GM21423 (cell line): ENCODE measurements around the gene KIF9.
"Not testable (repeated sequence)": the region's sequence is repeated elsewhere in the genome, so short reads cannot be mapped to it uniquely, and the experiment has no call there.

Source experiments
- ATAC-seq: cut with Tn5 transposase; IDR thresholded peaks from one replicate; pipeline ENCODE4 v1.9.1; 2021; ENCODE audit warnings: mild to moderate bottlenecking, moderate library complexity; ENCODE audit not compliant: unreplicated experiment

KIF9 gene, protein sequence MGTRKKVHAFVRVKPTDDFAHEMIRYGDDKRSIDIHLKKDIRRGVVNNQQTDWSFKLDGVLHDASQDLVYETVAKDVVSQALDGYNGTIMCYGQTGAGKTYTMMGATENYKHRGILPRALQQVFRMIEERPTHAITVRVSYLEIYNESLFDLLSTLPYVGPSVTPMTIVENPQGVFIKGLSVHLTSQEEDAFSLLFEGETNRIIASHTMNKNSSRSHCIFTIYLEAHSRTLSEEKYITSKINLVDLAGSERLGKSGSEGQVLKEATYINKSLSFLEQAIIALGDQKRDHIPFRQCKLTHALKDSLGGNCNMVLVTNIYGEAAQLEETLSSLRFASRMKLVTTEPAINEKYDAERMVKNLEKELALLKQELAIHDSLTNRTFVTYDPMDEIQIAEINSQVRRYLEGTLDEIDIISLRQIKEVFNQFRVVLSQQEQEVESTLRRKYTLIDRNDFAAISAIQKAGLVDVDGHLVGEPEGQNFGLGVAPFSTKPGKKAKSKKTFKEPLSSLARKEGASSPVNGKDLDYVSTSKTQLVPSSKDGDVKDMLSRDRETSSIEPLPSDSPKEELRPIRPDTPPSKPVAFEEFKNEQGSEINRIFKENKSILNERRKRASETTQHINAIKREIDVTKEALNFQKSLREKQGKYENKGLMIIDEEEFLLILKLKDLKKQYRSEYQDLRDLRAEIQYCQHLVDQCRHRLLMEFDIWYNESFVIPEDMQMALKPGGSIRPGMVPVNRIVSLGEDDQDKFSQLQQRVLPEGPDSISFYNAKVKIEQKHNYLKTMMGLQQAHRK

DNA sequence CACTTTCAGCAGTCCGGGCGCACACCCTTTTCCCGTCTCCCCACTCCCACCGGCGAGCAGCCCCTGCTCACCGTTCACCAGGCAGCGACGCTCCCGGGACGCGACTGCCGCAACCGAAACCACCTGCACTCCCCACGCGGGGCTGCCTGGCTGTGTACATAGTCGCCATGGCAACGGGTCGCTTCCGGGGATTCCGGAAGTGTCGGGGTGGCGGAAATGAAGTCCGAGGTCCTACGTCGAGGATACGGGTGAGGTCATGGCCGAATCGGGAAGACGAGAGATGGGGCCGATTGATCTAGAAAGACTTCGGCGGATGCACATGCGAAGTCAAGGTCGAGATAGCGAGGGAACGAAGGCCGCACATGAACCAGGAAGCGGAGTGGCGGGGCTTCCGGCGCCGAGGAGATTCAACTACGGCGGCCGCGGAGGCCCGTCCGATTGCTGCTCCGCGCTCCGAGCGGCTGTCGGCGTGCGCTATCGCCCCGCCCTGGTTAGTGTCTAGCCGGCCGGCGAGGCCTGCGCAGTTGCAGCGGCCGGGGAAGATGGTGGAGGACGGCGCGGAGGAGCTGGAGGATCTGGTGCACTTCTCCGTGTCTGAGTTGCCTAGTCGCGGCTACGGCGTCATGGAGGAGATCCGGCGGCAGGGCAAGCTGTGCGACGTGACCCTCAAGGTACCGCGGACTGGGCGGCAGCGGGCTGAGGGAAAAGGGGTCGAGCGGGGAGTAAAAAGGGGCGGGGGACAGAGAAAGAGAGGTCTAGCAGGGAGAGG is at the start of gene KIF9, which contains the start of gene KLHL18:
Gene KIF9, minus strand, starts transcription at position 376 of the 769 bp plus-strand sequence. CDS start 5,425 bp downstream, outside the sequence.
Gene KLHL18, plus strand, starts transcription at position 521 of the 769 bp plus-strand sequence. Its CDS starts 22 bp downstream, at position 543.
- ATAC-seq: peak; percentile 84

DNA sequence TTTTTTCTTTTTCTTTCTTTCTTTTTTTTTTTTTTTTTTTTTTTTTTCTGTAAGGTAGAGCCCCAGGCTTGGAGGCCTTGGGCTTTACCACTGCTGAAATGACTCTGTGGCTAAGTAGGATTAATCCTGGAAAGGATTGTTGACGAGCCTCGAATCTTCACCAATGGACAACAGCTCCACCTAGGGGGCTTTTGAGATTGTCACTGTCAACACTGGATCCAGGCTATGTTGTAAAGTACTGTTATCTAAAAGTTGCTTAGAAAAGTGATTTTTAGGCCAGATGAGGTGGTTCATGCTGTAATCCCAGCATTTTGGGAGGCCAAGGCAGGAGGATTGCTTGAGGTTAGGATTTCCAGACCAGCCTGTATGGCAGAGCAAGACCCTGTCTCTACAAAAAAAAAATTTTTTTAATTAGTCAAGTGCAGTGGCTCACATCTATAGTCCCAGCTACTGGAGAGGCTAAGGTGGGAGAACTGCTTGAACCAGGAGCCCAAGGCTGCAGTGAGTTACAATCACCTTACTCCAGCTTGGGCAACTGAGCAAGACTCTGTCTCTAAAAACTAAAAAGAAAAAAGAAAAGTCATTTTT is 41.8 kb upstream of the KIF9 start:
- no peak for ATAC-seq

DNA sequence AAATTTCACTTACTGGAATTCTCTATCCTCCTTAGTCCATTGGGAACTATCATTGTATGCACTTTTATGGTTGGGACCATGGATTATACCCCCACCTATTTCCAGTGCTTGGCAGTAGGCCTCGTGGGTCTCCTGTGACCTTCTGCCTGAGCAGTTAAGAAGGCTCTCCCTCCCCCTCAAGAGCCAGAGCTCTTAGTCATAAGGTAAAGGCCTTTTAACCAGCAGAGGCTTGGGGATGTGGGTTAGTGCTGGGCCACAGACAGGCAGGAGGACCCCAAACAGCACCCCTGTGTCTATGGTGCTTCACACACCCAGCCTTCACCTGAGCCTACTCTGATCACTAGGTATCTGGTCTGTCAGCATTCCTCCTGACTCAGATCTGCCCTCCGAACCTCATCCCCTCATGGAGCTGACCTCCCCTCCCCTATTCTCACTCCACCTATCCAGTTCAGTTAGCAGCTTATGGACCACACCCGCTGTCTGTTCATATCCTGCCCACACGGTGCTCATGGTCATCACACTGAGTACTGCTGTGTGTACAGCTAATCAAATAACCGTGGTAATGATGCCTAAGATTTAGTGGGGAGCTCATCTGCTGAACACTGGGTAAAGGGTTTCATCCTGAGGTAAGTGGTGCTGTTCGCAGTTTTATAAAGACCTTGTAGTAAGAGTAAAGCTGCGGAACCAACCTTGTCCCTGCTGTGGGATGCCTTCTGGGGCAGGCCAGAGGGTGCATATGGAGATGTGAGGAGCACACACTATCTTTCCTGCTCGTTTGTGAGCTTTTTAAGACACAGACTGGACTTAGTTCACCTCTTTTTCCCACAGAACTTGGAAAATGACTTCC is 41.1 kb upstream of the KIF9 start:
- ATAC-seq: no peak

DNA sequence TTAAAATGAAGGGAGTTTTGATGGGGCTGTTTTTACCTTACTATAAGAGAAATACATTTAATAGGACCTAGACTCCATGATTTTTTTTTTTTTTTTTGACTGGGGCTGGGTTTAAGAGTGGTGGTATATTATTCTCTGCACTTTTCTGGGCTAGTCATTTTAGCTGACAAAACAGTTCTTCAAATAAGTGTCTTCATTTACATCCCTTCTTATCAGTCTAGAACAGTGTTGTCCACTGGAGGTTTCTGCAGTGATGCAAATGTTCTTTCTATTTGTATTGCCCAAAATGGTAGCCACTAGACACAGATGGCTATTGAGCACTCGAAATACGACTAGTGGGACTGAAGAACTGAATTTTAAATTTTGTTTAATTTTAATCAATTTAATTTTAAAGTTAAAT is 37.4 kb upstream of the KIF9 start:
- no peak for ATAC-seq

DNA sequence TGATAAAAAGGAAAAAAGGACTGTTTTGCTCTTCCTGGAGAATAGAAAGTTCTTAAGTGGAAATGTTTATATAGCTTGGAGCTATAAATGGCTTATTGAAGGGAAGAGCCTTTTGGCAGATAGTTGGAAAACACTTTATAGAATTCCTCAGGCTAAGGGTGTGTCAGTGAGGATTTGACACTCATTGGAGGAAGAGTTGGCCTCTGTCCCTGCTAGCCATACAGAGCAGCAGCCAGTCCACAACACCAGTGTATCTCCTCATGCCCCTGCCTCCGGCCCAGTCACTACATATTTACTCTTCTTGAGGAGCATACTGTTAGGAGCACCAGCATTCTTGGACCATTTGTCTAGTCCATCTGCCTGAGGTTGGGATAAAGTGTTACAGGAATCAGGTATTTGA is 36.3 kb upstream of the KIF9 start:
- ATAC-seq: no peak

DNA sequence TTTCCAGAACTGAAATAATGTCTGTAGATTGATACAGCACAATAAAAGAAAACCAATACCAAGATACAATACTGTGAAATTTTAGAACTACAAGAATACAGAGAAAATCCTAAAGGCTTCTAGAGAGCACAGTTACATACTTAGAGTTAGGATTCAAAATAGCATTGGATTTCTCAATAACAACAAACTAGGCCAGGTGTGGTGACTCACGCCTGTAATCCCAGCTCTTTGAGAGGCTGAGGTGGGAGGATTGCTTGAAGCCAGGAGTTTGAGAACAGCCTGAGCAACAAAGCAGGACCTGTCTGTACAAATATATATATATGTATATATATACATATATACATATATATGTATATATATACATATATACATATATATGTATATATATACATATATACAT is 33.6 kb upstream of the KIF9 start:
- ATAC-seq: not testable (repeated sequence)

DNA sequence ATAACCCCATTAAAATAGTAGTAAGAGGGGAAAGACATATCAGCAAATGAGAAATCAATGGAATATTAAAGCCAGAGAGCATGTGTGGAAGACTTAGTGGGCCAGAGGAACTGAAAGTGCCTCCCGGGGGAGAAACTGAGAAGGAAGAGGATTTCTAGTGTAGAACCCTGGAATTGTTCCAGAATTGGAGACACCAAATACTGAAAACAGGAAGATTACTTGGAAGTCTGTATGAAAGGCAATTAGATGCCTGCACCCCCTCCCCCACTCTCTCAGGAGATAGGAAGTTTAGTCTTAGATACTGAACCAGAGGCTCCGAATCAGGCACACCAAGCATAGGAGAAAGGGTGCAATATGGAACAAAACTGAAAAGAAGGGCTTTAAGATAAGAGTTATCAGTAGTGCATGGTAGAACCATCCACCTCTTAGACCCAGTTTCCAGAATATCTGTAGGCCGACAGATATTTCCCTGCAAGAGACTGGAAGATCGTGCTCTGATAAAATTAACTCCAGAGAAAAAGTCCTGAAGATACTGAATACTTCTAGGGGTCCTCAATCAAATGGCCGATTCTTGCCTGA is 32.6 kb upstream of the KIF9 start:
- no peak for ATAC-seq

DNA sequence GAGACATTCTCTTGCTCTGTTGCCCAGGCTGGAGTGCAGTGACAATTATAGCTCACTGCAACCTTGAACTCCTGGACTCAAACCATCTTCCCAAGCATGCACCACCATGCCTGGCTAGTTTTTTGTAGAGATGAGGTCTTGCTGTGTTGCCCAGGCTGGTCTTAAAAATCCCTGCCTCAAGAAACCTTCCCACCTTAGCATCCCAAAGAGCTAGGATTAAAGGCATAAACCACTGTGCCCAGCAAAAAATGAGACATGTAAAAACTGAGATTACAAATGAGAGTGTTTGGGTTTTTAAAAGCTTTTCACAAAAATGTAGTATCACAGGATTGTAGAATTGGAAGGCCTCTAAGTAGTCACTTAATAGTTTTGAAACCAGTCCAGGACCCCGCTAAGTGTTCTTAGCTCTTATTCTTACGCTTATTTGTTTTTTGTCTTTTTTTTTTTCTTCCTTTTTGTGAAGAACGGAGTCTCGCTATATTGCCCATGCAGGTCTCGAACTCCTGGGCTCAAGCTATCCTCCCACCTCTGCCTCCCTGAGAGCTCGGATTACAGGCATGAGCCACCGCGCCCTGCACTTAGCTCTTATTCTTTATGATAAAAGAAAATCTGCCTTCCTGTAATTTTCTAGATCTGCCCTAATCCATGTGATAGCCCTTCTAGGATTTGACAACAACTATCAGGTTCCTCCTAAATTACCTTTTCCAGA is 31.6 kb upstream of the KIF9 start:
- no peak for ATAC-seq

DNA sequence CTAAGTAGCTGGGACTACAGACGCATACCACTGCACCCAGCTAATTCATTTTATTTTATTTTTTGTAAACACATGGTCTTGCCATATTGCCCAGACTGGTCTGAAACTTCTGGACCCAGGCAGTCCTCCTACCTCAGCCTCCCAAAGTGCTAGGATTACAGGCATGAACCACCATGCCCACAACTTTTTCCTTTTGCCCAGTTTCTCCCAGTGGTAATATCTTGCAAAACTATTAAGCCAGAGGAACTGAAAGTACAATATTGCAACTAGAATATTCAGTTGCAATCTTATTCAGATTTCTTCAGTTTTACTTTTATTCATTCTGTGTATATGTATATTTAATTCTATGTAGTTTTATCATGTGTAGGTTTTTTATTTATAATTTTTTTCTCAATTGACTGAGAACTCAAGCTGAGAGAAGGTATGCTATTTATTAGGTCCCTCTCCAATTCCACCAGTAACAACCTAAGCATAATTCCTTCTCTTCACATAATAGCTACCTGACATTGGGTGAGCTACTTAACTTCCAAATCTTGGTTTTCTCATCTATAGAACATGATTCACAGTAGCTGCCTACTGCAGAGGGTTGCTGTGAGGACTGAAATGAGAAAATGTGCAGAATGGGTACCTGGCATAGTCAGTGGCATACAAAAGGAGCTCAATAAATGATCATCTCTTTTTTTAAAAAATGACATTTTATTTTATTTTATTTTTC is 30.9 kb upstream of the KIF9 start:
- ATAC-seq: no peak

DNA sequence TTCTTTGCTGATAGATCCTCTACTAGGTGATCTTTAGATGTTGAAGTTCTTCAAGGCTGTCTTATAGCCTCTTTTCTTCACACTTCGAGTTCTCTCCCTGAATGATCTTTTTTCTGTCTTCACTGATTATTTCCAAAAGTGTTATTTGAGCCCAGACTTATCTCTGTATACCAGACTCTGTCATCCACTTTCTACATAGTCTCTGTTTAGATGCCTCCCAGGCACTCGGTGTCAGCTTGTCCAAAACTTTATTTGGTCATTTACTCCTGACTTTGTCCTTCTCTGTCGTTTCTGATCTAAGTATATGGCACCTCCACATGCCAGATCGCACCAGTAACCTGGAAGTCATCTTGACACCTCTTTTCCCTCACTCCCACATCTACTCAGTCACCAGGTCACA is 27.8 kb upstream of the KIF9 start:
- no peak for ATAC-seq

DNA sequence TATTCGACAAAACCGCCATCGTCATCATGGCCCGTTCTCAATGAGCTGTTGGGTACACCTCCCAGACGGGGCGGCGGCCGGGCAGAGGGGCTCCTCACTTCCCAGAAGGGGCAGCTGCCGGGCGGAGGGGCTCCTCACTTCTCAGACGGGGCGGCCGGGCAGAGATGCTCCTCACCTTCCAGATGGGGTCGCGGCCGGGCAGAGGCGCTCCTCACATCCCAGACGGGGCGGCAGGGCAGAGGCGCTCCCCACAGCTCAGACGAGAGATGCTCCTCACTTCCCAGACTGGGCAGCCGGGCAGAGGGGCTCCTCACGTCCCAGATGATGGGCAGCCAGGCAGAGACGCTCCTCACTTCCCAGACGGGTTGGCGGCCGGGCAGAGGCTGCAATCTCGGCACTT is 26.6 kb upstream of the KIF9 start:
- ATAC-seq: not testable (repeated sequence)

DNA sequence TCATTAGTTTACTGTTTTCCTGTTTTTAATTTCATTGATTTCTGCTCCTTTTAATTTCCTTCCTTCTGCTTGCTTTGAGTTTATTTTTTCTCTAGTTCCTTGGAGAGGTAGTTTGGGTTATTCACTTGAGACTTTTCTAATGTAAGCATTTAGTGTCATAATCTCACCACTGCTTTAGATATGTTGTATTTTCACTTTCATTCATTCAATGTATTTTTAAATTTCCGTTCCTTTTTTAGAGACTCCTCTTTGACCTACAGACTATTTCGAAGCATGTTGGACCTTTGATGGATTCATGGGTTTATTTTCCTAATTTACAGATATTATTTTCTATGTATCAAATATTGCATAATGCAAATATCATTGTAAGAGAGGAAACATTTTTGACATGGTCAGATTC is 23.4 kb upstream of the KIF9 start:
- no peak for ATAC-seq

DNA sequence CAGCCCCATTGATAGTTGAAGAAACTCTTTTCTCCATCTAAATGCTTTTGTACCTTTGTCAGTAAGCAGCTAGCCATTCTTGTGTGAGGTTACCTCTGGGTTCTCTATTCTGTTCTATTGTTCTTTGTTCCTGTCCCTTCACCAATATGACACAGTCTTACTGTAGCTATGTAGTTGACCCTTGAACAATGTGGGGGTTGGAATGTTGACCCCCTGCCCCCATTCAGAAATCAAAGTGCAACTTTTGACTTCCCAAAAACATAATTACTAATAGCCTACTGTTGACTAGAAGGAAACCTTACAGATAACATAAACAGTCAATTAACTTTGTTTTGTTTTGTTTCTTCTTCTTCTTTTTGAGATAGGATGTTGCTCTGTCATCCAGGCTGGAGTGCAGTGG is 18.9 kb upstream of the KIF9 start:
- no peak for ATAC-seq

DNA sequence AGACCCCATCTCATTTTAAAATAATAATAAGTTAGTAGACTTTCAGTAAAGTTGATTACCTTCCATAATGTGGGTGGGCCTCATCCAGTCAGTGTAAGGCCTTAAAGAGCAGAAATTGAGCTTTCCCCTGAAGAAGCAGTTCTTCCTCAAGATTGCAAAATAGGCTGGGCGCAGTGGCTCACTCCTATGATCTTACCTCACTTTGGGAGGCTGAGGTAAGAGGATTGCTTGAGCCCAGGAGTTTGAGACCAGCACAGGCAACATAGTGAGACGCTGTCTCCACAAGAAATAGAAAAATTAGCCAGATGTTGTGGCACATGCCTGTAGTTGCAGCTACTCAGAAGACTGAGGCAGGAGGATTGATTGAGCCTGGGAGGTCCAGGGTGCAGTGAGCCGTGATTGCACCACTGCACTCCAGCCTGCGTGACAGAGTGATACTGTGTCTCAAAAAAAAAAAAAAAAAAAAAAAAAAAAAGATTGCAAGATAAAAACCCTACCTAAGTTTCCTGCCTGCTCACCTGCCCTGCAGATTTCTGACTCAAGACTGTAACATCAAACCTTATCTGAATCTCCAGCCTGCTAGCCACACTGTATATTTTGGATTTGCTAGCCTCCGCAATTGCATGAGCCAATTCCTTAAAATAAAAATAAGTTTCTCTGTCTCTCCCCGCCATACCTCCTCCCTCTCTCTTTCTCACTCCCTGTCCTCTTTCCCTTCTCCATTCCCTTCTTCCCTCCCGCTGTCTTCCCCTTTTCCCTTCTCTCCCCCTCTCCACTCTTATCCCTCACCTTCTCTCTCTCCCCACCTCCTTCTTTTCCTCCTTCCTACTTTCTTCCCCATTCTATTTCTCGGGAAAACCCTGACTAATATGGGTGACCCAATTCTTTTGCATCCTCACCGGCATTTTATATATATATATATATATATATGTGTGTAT is 17.1 kb upstream of the KIF9 start:
- ATAC-seq: no peak

DNA sequence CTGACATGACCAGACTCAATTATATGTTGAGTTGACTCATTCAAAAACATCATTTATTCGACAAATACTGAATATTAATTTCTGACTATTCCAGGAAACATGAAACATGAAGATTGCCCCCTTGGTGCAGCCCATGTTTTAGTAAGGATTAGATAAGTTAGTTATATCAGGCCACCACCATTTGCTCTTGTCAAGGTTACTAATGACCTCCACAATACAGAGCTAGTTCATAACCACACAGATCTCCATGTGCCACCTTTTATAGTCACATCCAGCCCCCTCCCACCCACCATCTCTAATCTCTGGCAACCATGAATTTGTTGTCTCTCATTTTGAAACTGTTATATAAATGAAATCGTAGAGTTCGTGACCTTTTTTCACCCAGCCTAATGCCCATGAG is 15.8 kb upstream of the KIF9 start:
- no peak for ATAC-seq

DNA sequence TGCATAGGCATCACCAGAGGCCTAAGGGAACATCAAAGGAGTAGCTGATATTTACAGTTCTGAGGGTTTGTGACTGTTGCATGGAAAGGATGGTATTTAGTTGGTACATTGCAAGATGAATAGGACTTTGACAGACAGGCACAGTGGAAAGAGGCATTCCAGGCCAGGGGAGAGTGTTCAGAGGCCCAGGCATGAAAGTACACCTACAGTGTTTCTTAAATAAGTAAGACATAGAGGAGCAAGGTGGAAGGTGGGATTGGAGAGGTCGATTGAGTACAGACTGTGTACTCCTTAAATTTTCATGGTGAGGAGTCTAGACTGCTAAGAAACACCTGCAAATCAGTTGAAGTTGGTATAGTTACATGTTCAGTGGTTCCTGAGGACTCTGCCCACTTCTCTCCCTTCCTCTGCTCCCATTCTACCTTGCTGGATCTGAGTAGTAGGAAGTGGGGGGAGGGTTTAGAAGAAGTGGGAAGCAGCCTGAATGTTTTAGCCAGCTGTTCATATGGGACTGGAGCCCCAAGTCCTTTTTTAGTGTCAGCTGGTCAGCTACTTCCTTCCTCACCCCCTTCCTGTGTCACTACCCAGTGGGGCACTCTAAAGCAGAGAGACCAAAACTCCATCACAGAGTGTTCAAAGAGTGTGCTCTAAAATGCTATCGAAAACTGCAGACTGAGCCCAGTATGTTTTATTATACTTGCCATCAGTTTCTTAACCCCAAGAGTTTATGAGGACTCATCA is 14.1 kb upstream of the KIF9 start:
- no peak for ATAC-seq

DNA sequence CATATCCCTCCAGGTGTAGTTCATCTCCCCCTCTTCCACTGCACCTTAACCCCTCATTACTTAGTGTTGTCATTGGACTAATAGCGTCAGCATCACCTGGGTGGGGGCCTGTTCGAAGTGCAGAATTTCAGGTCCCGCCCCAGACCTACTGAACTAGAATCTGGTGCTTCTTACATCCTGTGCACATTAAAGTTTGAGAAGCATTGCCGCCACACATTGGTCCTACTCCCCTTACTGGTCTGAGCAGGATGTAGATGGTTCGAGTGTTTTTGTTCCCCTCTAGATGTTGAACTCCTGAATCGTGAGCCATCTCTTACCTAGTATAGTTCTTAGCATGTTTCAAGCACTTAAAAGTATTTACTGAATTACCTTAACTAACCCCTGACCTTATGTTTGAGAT is 13.4 kb upstream of the KIF9 start:
- no peak for ATAC-seq
